GM13976 (cell line): ENCODE results near the gene JMJD6.

ENCODE experiments used
- DNase-seq: peaks from one replicate; pipeline ENCODE4 v3.0.0; 2012; ENCODE audit warnings: low spot score
- CTCF ChIP-seq: IDR thresholded peaks from 2 replicates; pipeline ENCODE4 v1.5.1; 2012; ENCODE audit warnings: borderline replicate concordance, mild to moderate bottlenecking; ENCODE audit not compliant: insufficient read depth; ENCODE audit errors: extremely low read depth, missing control alignments, control extremely low read depth
- in situ Hi-C: fragments of 300-500 bp; cut with MboI; formaldehyde crosslinking; loops from one replicate; pipeline ENCODE4 v1.12.0; 2022; ENCODE audit warnings: low sequenced_read_pairs, mixed read lengths, inconsistent platforms; ENCODE audit not compliant: unreplicated experiment

Gene JMJD6

GRCh38 chr17:76671912-76672262 lies 54.5 kb downstream of the JMJD6 start:
- DNase-seq, result no peak
- in situ Hi-C loops, result no loop called here
- TF ChIP-seq CTCF, result no peak

- peak; percentile 99 for DNase-seq
- TF ChIP-seq CTCF, result no peak
- in situ Hi-C loops, result no loop called here
Measured at GRCh38 chr17:76671123-76671911, 55.1 kb downstream of the JMJD6 start.

- peak; percentile 6 for DNase-seq
- TF ChIP-seq CTCF, result no peak
- in situ Hi-C loops, result no loop called here
Measured at GRCh38 chr17:76670718-76671122, 55.7 kb downstream of the JMJD6 start.

GRCh38 chr17:76670020-76670717 lies 56.2 kb downstream of the JMJD6 start:
- in situ Hi-C loops, result no loop called here
- TF ChIP-seq CTCF, result no peak
- DNase-seq, result peak; percentile 4
